Esophagus squamous epithelium (tissue), 5 donors: ENCODE results near the gene KIF1A. TPM values are rescaled to one million over a fixed set of nuclear protein-coding genes. Genes with fewer than 3 reads are reported as not detected.

Experiments used
- DNase-seq: peaks from one replicate; lab custom pipeline; 2025; lab: John Stamatoyannopoulos, UW
- H3K27ac ChIP-seq, 4 donors: fragments of 200-600 bp; sonication (generic); one replicate each; pipeline ENCODE4 v1.5.1; 2016 to 2019; ENCODE audit warnings: mild to moderate bottlenecking in 1 of 4
- H3K27me3 ChIP-seq, 4 donors: fragments of 200-600 bp; sonication (generic); 1 replicate in 3 of 4; 2 replicates in 1 of 4; pipeline versions ENCODE4 v1.5.1 to v1.6.0; 2017 to 2021; ENCODE audit warnings: antibody characterized with exemption in 1 of 4
- H3K36me3 ChIP-seq, 3 donors: fragments of 200-600 bp; sonication (generic); one replicate each; pipeline ENCODE4 v1.5.1; 2016 to 2019
- H3K4me1 ChIP-seq, 3 donors: fragments of 200-600 bp; sonication (generic); one replicate each; pipeline ENCODE4 v1.5.1; 2017 to 2019
- H3K4me3 ChIP-seq, 4 donors: fragments of 200-600 bp; sonication (generic); 1 replicate in 3 of 4; 2 replicates in 1 of 4; pipeline ENCODE4 v1.5.1; 2016 to 2019; ENCODE audit warnings: mild to moderate bottlenecking in 2 of 4, moderate library complexity in 1 of 4
- H3K9me3 ChIP-seq, 3 donors: fragments of 200-600 bp; sonication (generic); one replicate each; pipeline ENCODE4 v1.5.1; 2016 to 2019
- POLR2A ChIP-seq, 4 donors: fragments of 450-650 bp; IDR thresholded peaks; one replicate each; pipeline ENCODE4 v1.6.1; 2017; ENCODE audit warnings: antibody characterized with exemption in 4 of 4, mild to moderate bottlenecking in 4 of 4, moderate library complexity in 3 of 4
- WGBS, 2 donors: methylation state at CpG; one replicate each; pipeline ENCODE4 v1.1.5; 2018; 5-methylcytosine and 5-hydroxymethylcytosine counted together
- intact Hi-C: fragments of 100-400 bp; cut with DNase I; formaldehyde crosslinking; loops from one replicate; pipeline ENCODE4 v1.15.0; 2022
- total RNA-seq, 4 donors: library from RNA; depleted of rRNA; stranded (reverse); fragments of >200 nt; gene quantifications; one replicate each; pipeline ENCODE4 v1.1.0, GENCODE V29; 2016
- TF ChIP-seq, protein P1 (sequence below), 6 experiments: fragments of 450-650 bp in 4 of 6; fragments of 200-600 bp in 2 of 6; sonication (generic) in 2 of 6; IDR thresholded peaks; one replicate each; pipeline ENCODE4 v1.5.1; 2016 to 2019; ENCODE audit warnings: antibody characterized with exemption in 6 of 6, mild to moderate bottlenecking in 4 of 6, moderate library complexity in 4 of 6
- donor health status: DM: yes; HTN: yes; CAD: no.

The KIF1A gene
- total RNA-seq, 4 donors from 2014 or later = 0.15 TPM; not detected in 3

GRCh38 chr2:240745962-240746361 lies 74.1 kb downstream of the KIF1A start:
- Histone ChIP-seq H3K27ac (no peak overlapping the region), H3K9me3 (no peaks in the 10 kb centered on the region), H3K4me3 (no peak overlapping the region), H3K36me3 (no peaks in the 10 kb centered on the region), H3K27me3 (no peaks in the 10 kb centered on the region), H3K4me1 (no peaks in the 10 kb centered on the region)
- 20% methylated on average over 1 of the region's 15 CpGs; no CpG with 5 or more reads in 1 of the 2 donors for WGBS, 2 donors
- TF ChIP-seq, protein P1, sequence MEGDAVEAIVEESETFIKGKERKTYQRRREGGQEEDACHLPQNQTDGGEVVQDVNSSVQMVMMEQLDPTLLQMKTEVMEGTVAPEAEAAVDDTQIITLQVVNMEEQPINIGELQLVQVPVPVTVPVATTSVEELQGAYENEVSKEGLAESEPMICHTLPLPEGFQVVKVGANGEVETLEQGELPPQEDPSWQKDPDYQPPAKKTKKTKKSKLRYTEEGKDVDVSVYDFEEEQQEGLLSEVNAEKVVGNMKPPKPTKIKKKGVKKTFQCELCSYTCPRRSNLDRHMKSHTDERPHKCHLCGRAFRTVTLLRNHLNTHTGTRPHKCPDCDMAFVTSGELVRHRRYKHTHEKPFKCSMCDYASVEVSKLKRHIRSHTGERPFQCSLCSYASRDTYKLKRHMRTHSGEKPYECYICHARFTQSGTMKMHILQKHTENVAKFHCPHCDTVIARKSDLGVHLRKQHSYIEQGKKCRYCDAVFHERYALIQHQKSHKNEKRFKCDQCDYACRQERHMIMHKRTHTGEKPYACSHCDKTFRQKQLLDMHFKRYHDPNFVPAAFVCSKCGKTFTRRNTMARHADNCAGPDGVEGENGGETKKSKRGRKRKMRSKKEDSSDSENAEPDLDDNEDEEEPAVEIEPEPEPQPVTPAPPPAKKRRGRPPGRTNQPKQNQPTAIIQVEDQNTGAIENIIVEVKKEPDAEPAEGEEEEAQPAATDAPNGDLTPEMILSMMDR (IDR thresholded peaks at IDR 0.05) = no peak
- TF ChIP-seq POLR2A (IDR thresholded peaks at IDR 0.05) = no peak
- intact Hi-C loops = no loop called here
- no peak for DNase-seq

DNA sequence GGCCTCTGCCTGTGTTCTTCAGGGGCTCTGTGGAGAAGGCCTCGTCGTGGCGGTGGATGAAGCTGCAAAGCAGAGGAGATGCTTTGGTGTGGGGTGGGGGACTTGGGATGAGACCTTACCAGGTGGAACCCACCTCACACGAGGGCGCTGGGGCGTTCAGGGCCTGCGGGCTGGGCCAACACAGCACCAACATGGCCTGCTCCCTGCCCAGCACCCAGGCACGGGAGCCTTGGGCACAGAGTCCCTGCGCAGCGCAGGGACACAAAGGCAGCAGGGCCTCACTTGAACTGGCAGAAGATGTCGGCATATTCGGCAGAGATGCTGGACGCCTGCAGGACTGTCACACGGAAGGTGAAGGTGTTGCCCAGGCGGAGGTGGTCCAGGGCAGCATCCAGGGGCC lies 74.6 kb downstream of the KIF1A start:
- no peaks in the 10 kb centered on the region for H3K36me3 ChIP-seq
- H3K4me1 ChIP-seq = no peaks in the 10 kb centered on the region
- no peak for TF ChIP-seq POLR2A (IDR thresholded peaks at IDR 0.05)
- TF ChIP-seq, protein P1 (IDR thresholded peaks at IDR 0.05) = no peak
- intact Hi-C loops = no loop called here
- 60 to 88% methylated on average over 3 to 7 of the region's 15 CpGs for WGBS, 2 donors
- H3K4me3 ChIP-seq = no peak overlapping the region
- H3K27me3 ChIP-seq = no peaks in the 10 kb centered on the region
- no peaks in the 10 kb centered on the region for H3K9me3 ChIP-seq
- no peak overlapping the region for H3K27ac ChIP-seq
- DNase-seq = no peak

GRCh38 chr2:240742602-240743095 lies 77.4 kb downstream of the KIF1A start:
- TF ChIP-seq, protein P1 (IDR thresholded peaks at IDR 0.05) = no peak
- no peak for TF ChIP-seq POLR2A (IDR thresholded peaks at IDR 0.05)
- no peaks in the 10 kb centered on the region for H3K36me3 ChIP-seq
- intact Hi-C loops = no loop called here
- peaks cover 0 to 15% (median 0%) of the 10 kb centered on the region in 4 donors for H3K27me3 ChIP-seq
- DNase-seq = no peak
- no peaks in the 10 kb centered on the region for H3K4me1 ChIP-seq
- H3K4me3 ChIP-seq = no peak overlapping the region
- no peak overlapping the region for H3K27ac ChIP-seq
- no peaks in the 10 kb centered on the region for H3K9me3 ChIP-seq
- 75 to 87% methylated on average over 3 to 4 of the region's 13 CpGs for WGBS, 2 donors

GRCh38 chr2:240741091-240741490 lies 78.9 kb downstream of the KIF1A start:
- peaks cover 0 to 31% (median 0%) of the 10 kb centered on the region in 4 donors for H3K27me3 ChIP-seq
- WGBS, 2 donors = 82 to 100% methylated on average over 1 to 12 of the region's 18 CpGs
- H3K27ac ChIP-seq = no peak overlapping the region
- TF ChIP-seq, protein P1 (IDR thresholded peaks at IDR 0.05) = no peak
- TF ChIP-seq POLR2A (IDR thresholded peaks at IDR 0.05) = no peak
- H3K9me3 ChIP-seq = no peaks in the 10 kb centered on the region
- no peak overlapping the region for H3K4me3 ChIP-seq
- H3K4me1 ChIP-seq = no peaks in the 10 kb centered on the region
- DNase-seq = no peak
- H3K36me3 ChIP-seq = no peaks in the 10 kb centered on the region
- intact Hi-C loops = no loop called here

GRCh38 chr2:240739797-240740196 lies 80.2 kb downstream of the KIF1A start:
- no peak overlapping the region for H3K27ac ChIP-seq
- intact Hi-C loops = no loop called here
- H3K9me3 ChIP-seq = no peaks in the 10 kb centered on the region
- TF ChIP-seq, protein P1 (IDR thresholded peaks at IDR 0.05) = no peak
- no peak for TF ChIP-seq POLR2A (IDR thresholded peaks at IDR 0.05)
- H3K4me1 ChIP-seq = no peaks in the 10 kb centered on the region
- H3K27me3 ChIP-seq = peaks cover 0 to 44% (median 0%) of the 10 kb centered on the region in 4 donors
- WGBS, 2 donors = 63 to 80% methylated on average over 2 to 10 of the region's 16 CpGs
- H3K4me3 ChIP-seq = no peak overlapping the region
- DNase-seq = no peak
- no peaks in the 10 kb centered on the region for H3K36me3 ChIP-seq
